ENCODE data around the gene AP2A1. TPM values are rescaled to one million over a fixed set of nuclear protein-coding genes. Genes with fewer than 3 reads are reported as not detected.
A peak's percentile ranks its signal among the peaks of the same experiment; 100 is the strongest.

Gene AP2A1
- total and polyA plus RNA-seq, 10 of the 15 experiments (the other 5 are each of a cell fraction or from before 2014, with no cell fraction given) = 0.68 to 78.8 (median 33.8) TPM

GRCh38 chr19:49848938-49849337, 82.1 kb downstream of the AP2A1 start (continued):
- TF ChIP-seq SUPT20H (IDR thresholded peaks at IDR 0.05; ENCODE audit: borderline replicate concordance, control insufficient read depth, low read depth, low read length) (no peak), IRF4 (IDR thresholded peaks at IDR 0.05; ENCODE audit: low read depth, low read length) (peak; percentile 79), ZNF24 (IDR thresholded peaks at IDR 0.05) (no peak), EED (IDR thresholded peaks at IDR 0.05; ENCODE audit: low read depth) (0 out of 2 replicates have a peak, but pooled peaks have one; percentile 21), TCF12 (IDR thresholded peaks at IDR 0.05; ENCODE audit: low read depth, low read length) (no peak), MTA3 (IDR thresholded peaks at IDR 0.05; ENCODE audit: borderline replicate concordance, low read length) (peak; percentile 45; the same call in 1 of the 2 replicates), SMC3 (IDR thresholded peaks at IDR 0.05; ENCODE audit: borderline replicate concordance, low read length) (no peak), ATF7 (IDR thresholded peaks at IDR 0.05; ENCODE audit: low read depth) (no peak), SP1 (IDR thresholded peaks at IDR 0.05; ENCODE audit: low read depth, low read length) (peak; percentile 17), HDGF (IDR thresholded peaks at IDR 0.05) (no peak), NR2F1 (conservative IDR thresholded peaks at IDR 0.05) (no peak), ETV6 (conservative IDR thresholded peaks at IDR 0.05 in 1 of 2, IDR thresholded peaks at IDR 0.05 in 1 of 2; ENCODE audit: borderline replicate concordance in 1 of 2, low read depth in 1 of 2) (peak in 1 of 2 experiments; percentile 49; a peak in 1 of 4 replicates), IKZF2 (IDR thresholded peaks at IDR 0.05) (peak; percentile 23 to 49; a peak in 3 of 4 replicates), NKRF (conservative IDR thresholded peaks at IDR 0.05) (no peak), NR2C1 (IDR thresholded peaks at IDR 0.05) (no peak), ESRRA (IDR thresholded peaks at IDR 0.05; ENCODE audit: low read length) (no peak), ZNF217 (IDR thresholded peaks at IDR 0.05) (no peak), BCL11A (IDR thresholded peaks at IDR 0.05; ENCODE audit: low read depth, low read length) (peak; percentile 52; the same call in 1 of the 2 replicates), SREBF1 (IDR thresholded peaks at IDR 0.05; ENCODE audit: low read length) (no peak), CBX5 (IDR thresholded peaks at IDR 0.05; ENCODE audit: low read depth) (peak; percentile 92), SMARCA5 (IDR thresholded peaks at IDR 0.05) (0 out of 2 replicates have a peak, but pooled peaks have one; percentile 19), EP300 (IDR thresholded peaks at IDR 0.05; ENCODE audit: borderline replicate concordance in 1 of 2, control insufficient read depth in 1 of 2, low read depth in 2 of 2, low read length in 2 of 2) (no peak), RUNX3 (IDR thresholded peaks at IDR 0.05; ENCODE audit: low read length) (peak; percentile 58), MYB (IDR thresholded peaks at IDR 0.05; ENCODE audit: borderline replicate concordance, low read depth, low read length) (no peak), ZZZ3 (IDR thresholded peaks at IDR 0.05; ENCODE audit: control insufficient read depth, insufficient read length, low read depth) (no peak), ASH2L (IDR thresholded peaks at IDR 0.05; ENCODE audit: borderline replicate concordance, low read depth) (no peak)
- TF ChIP-seq, protein P1, sequence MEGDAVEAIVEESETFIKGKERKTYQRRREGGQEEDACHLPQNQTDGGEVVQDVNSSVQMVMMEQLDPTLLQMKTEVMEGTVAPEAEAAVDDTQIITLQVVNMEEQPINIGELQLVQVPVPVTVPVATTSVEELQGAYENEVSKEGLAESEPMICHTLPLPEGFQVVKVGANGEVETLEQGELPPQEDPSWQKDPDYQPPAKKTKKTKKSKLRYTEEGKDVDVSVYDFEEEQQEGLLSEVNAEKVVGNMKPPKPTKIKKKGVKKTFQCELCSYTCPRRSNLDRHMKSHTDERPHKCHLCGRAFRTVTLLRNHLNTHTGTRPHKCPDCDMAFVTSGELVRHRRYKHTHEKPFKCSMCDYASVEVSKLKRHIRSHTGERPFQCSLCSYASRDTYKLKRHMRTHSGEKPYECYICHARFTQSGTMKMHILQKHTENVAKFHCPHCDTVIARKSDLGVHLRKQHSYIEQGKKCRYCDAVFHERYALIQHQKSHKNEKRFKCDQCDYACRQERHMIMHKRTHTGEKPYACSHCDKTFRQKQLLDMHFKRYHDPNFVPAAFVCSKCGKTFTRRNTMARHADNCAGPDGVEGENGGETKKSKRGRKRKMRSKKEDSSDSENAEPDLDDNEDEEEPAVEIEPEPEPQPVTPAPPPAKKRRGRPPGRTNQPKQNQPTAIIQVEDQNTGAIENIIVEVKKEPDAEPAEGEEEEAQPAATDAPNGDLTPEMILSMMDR (IDR thresholded peaks at IDR 0.05 in 2 of 3, conservative IDR thresholded peaks at IDR 0.05 in 1 of 3; ENCODE audit: control insufficient read depth in 2 of 3, extremely low read depth in 1 of 3, insufficient read depth in 1 of 3, low read depth in 3 of 3, low read length in 3 of 3) = no peak
- TF ChIP-seq, protein P2, sequence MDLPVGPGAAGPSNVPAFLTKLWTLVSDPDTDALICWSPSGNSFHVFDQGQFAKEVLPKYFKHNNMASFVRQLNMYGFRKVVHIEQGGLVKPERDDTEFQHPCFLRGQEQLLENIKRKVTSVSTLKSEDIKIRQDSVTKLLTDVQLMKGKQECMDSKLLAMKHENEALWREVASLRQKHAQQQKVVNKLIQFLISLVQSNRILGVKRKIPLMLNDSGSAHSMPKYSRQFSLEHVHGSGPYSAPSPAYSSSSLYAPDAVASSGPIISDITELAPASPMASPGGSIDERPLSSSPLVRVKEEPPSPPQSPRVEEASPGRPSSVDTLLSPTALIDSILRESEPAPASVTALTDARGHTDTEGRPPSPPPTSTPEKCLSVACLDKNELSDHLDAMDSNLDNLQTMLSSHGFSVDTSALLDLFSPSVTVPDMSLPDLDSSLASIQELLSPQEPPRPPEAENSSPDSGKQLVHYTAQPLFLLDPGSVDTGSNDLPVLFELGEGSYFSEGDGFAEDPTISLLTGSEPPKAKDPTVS (IDR thresholded peaks at IDR 0.05; ENCODE audit: low read depth, low read length) = no peak

All from GM12878 (cell line).